ENCODE results near the gene MTERF4.

MTERF4 gene

DNA sequence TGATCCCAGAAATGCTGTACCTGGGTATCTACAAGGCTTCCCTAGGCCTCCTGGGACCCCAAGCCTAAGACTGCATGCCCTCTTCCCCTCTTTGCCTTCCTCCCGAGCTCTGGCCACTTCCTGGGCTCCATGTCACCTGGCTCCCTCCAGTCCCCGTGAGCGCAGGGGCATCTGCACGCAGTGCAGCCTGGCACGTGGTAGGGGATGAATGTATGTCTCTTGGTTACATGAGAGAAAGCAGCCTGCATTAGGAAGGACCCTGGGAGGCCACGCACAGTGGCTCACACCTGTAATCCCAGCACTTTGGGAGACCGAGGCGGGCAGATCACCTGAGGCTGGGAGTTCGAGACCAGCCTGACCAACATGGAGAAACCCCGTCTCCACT lies 31.3 kb upstream of the MTERF4 start:
- DNase-seq = no peak

- no peak for DNase-seq
Observed at GRCh38 chr2:241132538-241133435, 30.7 kb upstream of the MTERF4 start.

GRCh38 chr2:241131531-241131930 lies 29.4 kb upstream of the MTERF4 start:
- DNase-seq = no peak

DNA sequence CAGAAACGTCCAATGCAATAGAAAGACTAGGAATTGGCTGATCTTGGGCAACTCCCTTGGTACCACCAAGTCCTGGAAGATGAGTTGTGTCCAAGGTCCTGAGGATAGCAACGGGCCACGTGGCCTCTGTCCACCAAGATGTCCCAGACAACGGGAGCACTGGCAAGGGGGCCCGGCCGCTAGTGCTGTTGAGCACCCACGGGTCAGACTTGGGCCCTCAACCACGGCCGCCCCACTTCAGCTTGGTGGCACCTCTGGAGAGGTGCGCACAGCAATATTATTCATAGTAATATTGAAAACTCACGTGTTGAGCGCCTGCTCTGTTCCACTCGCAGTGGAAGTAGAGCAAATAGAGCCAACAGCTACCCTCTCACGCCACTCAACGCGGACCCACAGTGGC lies 28.2 kb upstream of the MTERF4 start:
- no peak for DNase-seq

GRCh38 chr2:241129086-241129871 lies 27.2 kb upstream of the MTERF4 start:
- DNase-seq = no peak

- DNase-seq = no peak
Observed at GRCh38 chr2:241128266-241128665, 26.2 kb upstream of the MTERF4 start.

DNA sequence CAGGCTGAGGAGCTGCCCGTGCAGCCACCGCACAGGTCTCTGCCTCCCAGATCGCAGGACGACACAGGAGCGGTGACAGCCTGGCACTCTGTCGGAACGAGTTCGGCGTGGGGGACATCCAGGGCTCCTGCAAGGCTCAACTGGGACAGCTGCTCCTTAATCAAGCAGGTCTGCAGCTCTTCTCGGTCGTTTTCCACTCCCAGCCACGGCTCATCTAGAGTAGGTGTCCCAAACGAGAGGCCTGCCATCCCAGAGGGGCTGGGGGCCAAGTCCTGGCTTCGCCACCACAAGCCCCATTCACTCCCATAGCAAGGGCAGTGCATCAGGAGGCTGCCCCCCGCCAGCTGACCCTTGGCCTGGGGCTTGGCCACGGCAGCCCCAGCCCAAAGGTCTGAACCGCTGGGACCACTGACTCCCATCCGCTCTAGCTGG lies 24.7 kb upstream of the MTERF4 start:
- DNase-seq = no peak

DNA sequence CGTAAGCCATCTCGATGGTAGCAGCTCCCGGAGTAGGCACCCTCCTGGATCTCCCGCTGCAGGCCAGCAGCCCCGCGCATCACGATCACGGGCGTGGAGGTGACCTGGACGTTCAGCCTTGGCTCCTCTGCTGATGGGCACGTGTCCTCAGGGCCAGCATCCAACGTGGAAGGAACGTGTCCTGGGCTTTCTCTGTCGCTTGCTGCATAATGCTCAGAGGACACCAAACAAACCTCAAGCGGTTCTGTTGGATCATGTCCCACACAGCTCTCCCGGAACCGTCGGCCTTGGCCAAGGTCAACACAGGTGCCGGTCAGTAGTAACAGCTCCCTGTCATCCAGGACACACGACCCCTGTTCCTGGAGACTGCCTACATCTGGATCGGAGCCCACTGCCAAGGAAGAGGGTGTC lies 24.1 kb upstream of the MTERF4 start:
- DNase-seq = no peak

DNA sequence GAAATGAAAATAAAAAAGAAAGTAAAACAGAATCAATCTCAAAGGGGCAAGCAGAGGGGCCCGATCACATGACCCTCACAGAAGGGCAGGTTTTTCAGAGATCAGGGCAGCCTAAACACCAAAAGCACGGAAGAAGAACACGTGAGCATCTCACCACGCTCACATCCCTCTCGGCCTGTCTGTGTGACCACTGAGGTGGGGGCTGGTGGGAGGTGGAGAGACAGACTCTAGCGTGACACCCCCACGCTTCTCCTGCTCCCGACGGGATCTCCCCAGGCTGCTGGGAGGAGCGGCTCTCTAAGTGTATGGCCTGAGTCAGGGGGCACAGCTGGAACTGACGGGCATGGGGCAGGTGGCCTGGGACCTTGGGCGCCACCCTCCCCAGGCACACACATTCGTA lies 23.5 kb upstream of the MTERF4 start:
- no peak for DNase-seq

DNA sequence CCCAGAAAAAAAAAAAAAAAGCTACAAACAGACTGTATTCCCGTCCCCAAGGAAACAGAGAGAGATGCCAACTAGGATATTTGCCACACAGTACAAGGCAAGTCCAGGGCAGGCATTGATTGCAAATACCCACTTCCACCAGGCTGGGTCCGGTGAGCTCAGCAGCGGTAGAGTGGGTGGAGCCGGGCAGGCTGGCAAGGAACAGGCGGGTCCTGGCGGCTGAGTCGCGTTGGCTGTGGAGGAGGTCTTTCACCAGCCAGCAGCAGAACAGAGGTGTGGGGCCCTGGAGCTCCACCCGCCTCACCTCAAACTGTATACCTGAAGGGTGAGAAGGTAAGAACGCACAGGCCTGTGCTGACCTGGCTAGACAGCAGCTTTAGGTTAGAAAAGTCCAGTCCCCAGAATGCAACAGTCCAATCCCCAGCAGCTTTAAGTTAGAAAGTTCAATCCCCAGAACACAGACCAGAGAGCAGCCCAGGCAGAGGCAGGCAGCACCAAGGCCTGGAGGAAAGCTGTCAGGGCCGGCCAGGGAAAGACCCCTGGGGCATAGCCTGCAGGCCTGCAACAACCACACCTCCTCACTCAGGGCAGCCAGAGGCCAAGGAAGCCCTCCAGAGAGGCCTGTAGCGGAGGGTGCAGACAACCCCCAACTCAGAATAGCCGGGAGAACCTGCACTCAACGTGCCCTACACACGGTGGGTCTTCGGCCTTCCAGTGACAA lies 21.9 kb upstream of the MTERF4 start:
- peak; percentile 60 for DNase-seq

- no peak for DNase-seq
Observed at GRCh38 chr2:241122376-241123002, 20.4 kb upstream of the MTERF4 start.

DNA sequence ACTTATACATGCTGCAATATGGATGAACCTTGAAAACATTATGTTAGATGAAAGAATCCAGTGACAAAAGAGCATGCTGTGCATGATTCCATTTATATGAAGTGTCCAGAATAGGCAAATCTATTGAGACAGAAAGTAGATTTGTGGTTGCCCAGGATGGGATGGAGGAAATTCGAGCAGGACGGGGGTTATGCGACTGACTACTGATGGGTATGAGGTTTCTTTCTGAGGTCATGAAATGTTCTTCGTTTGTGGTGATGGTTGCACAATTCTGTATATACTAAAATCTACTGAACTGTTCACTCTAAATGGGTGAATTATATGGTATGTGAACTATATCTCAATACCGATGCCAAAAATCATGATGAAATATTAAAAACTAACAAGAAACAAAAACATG lies 18.9 kb upstream of the MTERF4 start:
- DNase-seq = no peak

DNA sequence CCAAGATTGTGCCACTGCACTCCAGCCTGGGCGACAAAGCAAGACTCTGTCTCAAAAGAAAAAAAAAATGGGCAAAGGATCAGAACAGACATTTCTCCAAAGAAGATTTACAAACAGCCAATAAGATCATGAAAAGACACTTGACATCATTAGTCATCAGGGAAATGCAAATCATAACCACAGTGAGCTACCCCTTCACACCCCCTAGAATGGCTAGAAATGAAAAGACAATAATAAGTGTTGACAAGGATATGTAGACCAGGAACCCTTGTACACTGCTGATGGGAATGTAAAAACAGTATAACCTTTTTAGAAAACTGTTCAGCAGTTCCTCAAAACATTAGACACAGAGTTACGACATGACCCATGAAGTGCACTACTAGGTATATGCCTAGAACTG lies 18.4 kb upstream of the MTERF4 start:
- no peak for DNase-seq

DNA sequence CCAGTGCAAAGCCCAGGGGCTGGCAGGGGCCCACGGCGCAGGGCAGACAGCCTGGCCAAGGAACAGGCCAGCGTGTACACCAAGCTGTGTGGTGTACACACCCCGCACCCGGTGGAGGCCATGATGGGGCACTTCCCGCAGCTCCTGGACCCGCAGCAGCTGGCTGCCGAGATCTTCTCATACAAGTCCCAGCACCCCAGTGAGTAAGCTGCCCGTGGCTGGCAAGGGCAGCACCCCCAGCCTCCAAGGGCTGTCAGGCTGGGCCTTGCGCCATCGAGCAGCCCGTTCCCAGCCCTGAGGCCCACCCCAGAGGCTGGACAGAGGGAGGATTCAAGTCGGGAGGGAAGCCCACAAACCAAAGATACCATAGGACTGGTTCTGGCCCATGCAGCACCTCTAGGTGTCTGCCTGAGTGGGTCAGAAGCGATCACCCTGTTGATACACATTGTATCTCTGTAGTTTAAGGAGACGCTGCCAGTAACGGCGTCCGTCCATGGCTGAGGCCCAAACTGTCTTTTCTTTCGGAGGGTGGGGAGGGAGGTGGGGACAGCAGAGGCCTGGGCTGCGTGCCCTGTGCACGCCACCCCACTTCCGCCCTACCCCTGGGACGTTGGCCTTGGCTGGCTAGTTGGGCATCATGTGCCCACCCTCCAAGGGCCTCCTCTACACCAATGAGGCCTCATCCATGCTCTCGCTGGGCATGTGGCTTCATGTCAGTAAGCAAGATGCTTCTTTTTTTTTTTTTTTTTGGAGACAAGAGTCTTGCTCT lies 16.8 kb upstream of the MTERF4 start:
- no peak for DNase-seq

DNA sequence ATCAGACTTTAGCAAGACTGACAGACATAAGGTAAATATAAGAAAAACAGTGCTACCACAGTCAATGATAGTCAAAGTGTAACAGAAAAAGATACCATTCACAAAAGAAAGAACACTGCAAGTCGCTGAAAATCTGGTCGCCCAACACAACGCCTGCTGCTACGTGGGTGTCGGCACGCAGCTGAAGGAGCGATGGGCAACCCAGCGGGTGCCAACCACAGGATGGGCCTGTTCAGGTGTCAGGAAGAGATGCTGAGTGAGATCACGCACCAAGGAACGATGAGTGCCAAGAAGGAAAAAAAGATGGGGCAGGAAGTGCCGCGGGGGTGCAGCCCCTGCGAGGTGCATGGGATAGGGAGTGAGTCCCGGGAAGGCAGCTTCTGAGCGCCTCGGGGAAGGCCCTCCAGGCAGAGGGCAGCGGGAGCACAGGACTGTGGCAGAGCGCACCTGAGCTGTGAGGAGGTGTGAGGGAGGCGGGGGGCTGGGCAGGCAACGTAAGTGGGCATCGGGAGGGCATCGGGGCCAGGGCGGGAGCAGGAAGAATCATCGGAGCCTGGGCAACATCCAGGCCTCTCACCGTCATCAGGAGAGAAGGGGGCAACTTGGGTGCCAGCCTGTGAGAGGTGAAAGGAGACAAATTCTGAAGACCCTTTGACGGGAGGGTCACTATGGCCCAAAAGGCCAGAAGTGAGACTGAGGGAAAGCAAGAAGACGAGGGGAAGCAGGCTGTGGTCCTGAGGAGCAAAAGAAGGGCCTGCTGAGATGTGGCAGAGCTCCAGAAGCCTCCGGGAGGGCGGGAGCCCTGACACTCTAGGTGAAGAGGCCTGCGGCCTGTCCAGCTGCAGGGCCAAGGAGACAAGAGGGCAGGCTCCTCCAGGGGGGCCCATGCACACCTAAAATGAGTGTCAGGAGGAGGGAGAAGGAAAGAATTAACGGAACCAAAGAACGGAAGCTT lies 14.8 kb upstream of the MTERF4 start:
- DNase-seq = no peak

DNA sequence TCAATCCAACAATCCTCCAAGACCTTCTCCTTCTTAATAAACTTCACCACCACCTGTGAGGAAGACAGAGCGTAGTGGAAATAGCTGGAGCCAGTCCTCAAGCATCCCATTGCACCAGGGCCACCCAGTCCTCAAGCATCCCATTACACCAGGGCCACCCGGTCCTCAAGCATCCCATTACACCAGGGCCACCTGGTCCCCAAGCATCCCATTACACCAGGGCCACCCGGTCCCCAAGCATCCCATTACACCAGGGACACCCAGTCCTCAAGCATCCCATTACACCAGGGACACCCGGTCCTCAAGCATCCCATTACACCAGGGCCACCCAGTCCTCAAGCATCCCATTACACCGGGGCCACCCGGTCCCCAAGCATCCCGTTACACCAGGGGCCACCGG lies 13.3 kb upstream of the MTERF4 start:
- no peak for DNase-seq

DNA sequence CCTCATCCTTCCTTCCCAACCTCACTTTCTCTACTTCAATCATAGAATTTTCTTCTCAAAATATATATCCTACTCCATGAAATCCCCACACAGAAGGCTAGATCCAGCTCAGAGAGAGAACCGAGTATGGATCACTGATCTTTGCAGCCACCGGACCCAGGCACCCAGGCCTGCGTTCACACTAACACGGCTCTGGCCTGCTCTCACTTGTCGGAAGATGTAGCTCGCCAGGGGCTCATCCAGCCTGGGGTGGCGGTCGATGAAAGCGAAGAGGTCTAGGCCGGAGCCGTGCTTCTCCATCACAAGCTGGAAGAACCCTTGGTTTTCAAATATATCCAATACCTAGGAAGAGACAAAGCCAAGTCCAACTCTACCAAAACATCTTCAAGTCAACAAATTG lies 12.7 kb upstream of the MTERF4 start:
- no peak for DNase-seq

DNA sequence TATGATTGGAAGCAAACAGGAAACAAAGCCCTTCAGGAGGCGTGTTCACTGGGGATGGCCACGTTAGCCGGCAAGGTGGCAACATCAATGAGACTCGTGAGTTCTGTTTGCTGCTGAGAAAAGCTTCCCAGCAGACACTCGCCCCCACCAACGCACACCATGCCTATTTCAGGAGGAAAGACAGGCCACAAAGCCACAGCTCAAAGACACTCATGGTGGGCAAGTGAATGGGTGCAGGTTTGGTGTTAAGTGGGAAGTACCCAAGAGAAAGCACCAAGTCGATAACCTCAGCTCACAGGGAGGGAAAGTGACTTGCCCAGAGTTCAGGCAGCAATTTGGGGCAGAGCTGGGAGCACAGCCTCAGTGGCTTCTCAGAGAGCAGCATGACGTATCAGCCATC lies 10.5 kb upstream of the MTERF4 start:
- peak; percentile 63 for DNase-seq

- no peak for DNase-seq
Observed at GRCh38 chr2:241112046-241112445, 10.0 kb upstream of the MTERF4 start.

- DNase-seq = peak; percentile 44
Observed at GRCh38 chr2:241111440-241111805, 9.3 kb upstream of the MTERF4 start.
